Dedifferentiated amniotic fluid mesenchymal stem cell (primary cell): ENCODE results near the gene SOS1.
A peak's percentile ranks its signal among the peaks of the same experiment; 100 is the strongest.
"Not testable (repeated sequence)": the region's sequence is repeated elsewhere in the genome, so short reads cannot be mapped to it uniquely, and the experiment has no call there.

Experiments
- DNase-seq: peaks from one replicate; pipeline ENCODE4 v3.0.0-alpha.2; 2016; ENCODE audit errors: extremely low spot score

SOS1 gene

DNA sequence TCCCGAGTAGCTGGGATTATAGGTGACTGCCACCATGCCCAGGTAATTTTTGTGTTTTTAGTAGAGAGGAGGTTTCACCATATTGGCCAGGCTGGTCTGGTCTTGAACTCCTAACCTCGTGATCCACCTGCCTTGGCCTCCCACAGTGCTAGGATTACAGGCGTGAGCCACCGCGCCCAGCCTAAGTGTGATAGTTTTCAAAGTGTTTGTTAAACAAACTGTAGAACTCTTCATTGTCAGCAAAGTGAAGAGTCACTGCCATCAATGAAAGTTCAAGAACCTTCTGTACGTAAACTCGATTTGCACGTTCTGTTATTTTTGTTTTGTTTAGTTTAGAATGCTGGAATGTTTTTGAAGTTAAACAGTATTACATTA lies 18.0 kb upstream of the SOS1 start:
- DNase-seq, result no peak

DNA sequence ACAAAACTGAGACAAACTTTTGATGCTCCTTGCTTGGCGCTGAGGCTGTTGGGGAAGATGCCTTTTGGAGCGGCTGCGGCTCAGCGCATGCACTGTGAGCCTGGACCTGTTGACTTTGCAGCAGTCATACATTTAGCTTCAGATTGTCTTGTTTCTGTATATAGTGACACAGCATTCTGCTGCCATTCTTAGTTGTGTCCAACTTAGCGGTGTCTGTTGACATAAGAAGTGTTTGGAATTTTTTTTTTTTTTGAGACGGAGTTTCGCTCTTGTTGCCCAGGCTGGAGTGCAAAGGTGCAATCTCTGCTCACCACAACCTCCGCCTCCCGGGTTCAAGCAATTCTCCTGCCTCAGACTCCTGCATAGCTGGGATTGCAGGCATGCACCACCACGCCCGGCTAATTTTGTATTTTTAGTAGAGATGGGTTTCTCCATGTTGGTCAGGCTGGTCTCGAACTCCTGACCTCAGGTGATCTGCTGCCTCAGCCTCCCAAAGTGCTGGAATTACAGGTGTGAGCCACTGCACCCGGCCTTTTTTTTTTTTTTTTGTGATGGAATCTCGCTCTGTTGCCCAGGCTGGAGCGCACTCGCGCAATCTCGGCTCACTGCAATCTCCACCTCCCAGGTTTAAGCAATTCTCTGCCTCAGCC lies 17.5 kb upstream of the SOS1 start:
- not testable (repeated sequence) for DNase-seq

DNA sequence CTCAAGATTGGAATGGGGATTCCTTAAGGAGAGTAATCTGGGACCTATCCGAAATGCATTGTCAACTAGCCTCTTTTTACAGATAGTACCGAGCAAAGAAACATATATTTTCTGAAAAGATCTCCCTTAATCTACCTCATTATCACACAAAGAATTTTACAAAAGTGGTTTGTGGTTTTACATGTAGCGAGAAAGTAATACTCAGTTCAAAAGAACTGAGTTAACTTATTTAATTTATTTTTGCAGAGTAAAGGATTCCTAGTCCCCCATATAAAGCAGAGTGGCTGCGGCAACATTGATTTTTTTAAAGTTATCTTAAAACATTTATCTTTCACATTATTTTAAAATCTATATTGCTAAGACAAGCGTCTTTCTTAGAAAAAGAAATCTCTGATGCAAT lies 15.9 kb upstream of the SOS1 start:
- DNase-seq, result no peak

DNA sequence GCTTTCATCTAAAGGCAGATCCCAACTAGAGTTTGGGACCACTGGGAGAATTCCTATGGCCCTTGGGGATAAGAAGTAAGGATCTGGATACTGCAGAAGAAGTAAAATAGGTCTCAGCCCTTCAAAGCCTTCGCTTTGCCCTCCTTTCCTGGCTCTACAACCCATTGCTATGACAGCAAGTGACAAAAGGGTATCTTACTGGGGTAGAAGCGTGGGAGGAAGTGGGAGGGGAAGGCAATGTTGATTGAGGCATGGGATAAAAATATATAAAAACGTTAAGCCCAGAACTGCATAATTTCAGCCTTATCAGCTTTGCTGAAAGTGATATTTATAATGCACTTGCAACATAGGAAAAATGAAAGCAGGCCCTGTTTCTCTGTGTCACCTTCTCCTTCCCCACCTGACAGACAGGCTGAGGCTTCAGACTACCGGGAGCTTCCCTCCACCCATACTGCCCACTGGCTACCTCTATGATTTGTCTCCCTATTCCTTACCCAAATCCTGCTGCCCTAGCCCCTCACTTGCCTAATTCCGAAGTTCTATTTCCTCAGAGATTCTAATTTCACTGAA lies 14.9 kb upstream of the SOS1 start:
- no peak for DNase-seq

DNA sequence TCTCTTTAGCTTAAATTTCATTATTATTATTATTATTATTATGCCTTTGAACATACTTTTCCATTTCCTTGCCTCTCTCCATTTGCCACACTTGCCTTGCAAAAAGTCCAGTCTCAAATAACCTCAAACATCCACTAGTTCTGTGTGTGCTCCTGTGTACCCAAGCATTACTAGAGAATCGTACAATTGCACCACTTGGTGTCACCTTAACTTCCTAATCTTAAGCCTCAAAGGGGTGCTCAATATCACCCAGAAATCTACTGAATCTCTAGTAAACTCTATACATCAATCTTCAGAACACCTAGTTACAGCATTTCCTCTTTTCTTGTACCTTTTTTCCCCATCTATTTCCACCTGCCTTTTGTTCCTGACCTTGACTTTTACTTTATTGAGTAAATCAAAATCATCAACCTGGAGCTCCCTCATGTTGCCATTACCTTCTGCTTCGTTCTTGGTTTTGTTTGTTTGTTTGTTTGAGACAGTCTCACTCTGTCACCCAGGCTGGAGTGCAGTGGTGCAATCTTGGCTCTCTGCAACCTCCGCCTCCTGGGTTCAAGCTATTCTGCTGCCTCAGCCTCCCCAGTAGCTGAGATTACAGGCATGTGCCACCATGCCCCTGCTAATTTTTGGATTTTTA lies 12.5 kb upstream of the SOS1 start:
- no peak for DNase-seq

DNA sequence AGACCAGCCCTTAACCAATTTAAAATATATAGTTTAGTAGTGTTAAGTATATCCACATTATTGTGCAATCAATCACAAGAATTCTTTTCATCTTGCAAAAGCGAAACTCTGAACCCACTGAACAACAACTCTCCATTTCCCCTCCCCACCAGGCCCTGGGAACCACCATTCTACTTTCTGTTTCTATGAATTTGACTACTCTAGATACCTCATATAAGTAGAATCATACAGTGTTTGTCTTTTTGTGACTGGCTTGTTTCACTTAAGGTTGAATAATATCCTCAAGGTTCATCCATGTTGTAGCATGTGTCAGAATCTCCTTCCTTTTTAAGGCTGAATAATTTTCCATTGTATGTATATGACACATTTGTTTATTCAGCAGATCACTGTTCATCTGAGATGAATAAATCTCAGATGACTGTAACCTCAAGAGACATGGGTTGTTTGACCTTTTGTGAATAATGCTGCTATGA lies 8.1 kb upstream of the SOS1 start:
- DNase-seq, result no peak

DNA sequence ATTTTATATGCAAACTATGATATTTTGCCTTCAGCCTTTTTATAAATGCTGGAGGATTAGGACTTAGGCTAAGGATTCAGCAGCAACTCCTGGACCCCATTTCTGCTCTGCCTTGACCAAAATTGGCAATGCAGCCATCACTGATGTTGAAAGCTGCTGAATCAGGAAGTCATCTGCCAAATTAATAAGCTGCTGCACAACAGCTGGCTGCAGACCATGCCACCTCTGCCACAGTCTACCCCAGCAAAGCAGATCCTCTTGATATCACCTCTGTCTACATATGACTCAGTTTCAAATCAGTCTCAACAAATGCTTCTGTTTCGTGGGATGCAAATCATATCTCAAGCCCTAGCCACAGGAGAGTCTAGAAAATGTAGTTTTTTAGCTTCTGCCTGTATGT lies 7.1 kb upstream of the SOS1 start:
- DNase-seq, result peak; percentile 15

DNA sequence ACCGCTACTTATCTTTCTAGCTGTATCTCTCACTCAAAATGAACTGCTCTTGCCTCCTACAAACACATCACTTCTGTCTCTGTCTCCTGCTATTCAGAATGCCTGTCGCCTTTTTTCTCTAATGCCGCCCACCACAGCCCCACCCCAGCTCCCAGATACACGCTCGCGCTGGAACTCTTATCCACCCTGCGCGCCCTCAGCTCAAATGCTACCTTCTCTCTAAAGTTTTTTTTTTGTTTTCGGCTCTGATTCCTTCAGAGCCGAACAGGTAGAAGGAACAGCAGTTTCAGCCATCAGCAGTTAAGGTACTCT lies 3.9 kb upstream of the SOS1 start:
- DNase-seq, result no peak

DNA sequence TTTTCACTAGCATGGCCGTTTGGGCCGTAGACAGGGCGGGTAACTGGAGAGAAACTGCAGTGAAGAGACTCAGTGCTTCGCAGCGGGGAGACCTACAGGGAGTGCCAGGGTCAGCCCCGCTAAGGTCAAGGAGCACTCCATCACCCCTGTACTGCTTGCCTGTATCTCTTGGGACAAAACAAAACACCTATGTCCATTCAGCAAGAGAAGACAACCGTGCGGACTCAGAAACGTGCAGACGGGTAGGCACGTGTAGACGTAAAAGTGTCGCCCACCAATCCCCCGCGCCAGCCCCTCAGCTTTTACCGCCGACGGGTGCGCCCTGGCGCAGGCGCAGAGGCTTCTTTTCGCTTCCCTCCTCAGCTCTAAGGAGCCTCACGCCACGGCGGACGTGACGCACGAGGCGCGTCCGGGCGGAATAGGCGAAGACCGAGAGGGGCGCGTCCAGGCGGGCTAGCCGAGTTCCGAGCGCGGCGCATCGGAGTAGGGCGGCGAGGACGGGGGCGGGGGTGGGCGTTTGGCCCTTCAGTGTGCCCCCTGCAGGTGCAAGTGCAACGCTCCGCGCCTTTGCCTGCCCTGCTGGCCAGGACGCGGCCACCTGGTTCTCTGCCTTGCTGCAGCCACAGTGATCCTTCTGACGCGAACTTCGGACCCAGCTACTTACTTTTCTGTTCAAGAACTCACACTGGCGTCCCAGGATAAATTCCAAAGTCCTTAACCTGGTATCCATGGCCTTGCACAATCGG lies 3.3 kb upstream of the SOS1 start:
- DNase-seq, result peak; percentile 95

DNA sequence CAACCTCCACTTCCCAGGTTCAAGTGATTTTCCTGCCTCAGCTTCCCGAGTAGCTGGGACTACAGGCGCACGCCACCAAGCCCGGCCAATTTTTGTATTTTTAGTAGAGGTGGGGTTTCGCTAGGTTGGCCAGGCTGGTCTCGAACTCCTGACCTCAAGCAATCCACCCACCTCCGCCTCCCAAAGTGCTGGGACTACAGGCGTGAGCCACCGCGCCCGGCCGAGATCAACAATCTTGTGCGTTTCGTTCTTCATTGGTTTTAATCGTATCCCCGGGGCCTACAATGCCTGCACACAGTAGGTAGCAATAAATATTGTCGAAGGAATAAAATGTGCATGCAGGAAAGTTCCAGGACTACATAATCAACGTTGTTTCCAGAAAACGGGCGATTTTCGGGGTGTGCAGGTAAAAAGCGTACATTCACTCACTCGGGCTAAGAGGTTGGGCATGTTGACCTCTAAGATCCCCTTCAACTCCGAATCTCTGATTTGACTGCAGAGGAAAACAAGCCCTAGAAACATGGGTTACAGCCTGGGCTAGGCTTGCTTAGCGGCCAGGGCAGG lies 2.7 kb upstream of the SOS1 start:
- no peak for DNase-seq

DNA sequence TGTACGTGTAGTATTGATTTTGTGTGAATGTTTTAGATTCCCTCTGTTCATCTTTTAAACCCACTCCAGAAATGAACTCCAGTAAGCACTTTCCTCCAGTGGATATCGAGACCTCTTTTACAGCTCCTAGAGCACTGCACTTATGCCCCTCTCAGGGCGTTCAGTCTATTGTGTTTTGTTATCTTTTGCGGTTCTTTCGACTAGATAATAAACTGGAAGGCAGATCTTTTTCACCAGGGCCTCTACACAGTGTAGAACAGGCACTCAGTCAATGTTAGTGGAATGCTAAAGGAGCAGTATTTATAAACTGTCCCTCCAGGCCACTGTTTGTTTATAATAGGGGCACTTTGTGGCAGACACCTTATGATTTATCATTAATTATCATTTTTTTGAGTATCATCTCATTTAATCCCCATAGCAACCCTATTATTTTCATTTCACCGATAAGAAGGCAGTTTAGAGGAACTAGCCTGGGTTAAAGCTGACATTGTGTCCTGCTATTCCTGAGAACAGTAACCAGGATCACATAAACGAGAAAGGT lies 742 bp upstream of the SOS1 start:
- DNase-seq, result no peak

DNA sequence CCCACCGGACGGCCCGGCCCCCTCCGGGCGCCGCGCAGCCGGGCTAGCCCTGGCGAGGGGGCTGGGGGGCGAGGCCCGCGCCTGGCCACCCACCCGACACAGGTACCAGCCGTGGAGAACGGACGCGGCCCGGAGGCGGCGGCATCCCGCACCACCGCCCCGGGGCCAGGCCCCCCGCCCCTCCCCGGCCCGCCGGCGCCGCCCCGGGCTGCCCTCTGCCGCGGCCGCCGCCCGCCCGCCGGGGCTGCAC lies 405 bp downstream of the SOS1 start:
- no peak for DNase-seq

DNA sequence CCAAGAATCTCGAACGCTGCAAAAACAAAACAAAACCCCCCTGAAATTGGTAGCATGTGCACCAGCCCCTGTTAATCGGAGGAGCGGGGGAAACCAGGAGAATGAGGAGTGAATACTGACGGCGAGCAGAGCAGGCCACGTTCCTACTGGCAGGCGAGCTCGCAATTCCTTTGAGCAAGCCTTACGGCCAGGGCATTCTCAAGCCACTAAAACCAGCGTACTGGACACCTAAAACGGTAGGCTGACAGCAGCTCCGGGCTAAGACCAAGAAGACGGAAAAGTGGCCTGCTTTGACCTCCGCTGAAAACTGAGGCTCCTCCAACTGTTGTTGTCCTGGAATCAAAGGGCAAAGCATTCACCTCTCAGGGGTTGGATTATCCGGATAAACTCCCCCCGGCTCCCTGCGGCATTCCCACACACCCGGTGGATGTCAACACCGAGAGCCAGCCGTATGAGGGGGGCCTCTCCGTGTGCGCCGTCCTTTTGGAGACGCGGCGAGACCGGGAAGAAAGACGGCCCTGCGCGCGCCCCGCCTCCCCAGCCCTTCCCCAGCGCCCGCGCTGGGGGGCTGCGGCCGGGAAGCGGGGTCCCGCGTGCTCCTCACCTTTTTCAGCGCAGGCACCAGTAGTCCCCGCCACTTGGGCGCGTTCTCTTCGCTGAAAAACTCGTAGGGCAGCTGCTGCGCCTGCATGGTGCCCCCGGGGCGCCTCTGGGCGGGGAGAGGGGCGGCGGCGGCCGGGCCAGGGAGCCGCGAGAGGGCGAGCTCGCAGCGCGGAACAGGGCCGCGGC lies 925 bp downstream of the SOS1 start:
- DNase-seq, result peak; percentile 51

DNA sequence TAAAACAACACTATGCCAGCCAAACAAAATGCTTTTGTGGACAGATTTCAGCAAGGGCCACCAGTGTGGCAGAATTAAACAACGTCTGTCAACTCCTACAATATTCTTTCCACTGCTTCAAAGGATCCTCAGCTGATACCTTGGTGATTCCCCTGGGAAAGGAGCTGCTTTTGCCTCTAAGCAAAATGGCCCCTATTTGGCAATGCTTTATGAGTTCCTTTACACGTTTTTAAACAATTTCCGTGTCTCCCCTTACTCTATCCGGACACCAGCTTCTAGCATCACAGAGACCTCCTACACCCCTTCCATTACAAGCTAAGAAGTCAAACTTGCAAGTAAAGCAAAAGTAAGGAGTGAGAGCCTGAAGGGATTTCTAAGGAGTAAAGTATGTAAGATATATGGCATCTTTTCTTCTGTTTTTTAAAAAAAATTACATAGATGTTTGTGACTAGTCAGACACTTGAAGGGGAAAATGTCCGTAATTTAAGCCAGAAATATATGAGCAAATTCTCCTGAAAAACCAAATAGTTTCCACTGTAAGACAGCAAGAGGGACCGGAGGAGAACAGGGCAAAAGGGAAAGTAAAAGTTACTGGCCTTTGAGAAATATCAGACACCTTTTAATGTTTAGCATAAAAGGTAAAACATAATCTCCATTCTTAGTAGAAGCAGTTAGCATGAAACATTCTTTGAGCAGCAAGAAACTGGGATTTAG lies 1.9 kb downstream of the SOS1 start:
- DNase-seq, result peak; percentile 29

DNA sequence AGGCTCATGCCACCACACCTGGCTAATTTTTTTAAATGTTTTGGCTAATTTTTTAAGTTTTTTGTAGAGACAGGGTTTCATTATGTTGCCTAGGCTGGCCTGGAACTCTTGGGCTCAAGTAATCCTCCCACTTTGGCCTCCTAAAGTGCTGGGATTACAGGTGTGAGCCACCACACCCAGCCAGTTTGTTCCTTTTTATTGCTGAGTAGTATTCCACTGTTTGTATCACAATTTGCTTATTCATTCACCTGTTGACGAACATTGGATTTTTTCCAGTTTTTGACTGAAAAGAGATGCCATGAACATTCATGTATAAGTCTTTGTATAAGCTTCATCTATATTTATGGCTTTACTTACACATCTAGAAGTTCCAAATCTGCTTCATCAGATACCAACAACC lies 5.3 kb downstream of the SOS1 start:
- DNase-seq, result no peak

DNA sequence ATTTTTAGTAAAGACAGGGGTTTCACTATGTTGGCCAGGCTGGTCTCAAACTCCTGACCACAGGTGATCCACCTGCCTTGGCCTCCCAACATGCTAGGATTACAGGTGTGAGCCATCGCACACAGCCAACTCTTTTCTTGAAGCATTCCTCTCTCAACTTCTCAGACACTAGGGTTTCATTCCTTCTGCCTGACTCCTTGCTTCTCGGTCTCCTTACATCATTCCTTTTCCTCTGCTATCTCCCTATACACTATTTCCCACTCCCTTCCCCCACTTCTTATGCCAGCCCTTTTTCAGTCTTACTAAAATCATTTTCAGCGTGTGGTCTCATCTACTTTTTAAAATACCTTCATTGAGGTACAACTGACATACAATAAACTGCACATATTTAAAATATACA lies 6.1 kb downstream of the SOS1 start:
- no peak for DNase-seq

DNA sequence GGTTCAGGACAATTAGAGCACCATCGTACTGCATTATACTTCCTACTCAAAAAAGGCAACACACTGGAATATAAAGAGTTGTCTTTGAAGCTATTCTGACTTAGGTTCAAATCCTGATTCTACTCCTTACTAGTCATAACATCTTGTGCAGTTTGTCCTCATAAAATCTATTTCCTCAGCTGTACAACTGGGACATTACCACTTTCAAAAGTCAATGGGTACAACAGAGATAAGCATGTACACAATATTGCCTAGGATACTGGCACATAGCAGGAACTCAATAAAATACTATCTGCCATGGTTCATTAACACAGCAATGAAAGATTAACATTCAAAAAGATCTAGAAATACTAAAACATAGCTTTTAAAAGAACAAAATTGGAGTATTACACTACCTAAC lies 11.3 kb downstream of the SOS1 start:
- DNase-seq, result no peak

DNA sequence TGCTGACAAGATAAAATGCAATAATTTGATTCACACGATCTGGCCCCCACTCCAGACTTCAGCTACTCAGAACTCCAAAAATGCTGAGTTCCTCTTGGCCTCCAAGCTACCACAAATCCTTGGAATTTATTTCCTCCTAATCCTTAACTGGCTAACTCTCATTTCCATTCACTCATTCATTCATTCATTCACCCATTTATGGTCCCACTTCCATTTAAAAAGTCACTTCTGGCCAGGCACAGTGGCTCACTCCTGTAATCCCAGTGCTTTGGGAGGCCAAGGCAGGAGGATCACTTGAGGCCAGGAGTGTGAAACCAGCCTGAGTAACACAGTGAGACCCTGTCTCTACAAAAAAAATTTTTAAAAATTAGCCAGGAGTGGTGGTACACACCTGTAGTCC lies 12.5 kb downstream of the SOS1 start:
- DNase-seq, result no peak

DNA sequence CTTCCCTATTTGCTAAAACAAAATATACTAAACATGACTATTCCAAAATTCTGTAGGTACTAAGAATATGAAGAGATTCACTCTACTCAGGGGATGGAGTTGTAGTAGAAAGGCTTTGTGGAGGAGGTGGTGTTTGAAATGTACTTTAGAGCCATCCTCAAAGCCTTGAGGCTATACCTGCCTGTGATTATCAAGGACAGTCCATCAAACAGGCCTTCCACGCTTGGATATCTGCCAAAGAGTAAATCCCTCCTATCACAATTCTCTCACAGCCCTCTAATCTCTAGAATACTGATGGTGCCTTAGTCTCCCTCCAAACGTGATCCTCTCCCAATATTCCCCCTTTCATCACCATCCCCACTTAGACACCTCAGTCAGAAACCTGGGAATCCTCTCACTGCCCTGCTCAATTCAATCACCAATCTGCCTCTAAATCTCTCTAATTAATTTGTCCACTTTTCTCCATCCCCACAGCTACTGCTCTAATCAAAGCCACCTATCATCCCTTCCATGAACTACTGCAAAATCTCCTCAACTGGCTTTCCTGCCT lies 13.1 kb downstream of the SOS1 start:
- DNase-seq, result no peak

DNA sequence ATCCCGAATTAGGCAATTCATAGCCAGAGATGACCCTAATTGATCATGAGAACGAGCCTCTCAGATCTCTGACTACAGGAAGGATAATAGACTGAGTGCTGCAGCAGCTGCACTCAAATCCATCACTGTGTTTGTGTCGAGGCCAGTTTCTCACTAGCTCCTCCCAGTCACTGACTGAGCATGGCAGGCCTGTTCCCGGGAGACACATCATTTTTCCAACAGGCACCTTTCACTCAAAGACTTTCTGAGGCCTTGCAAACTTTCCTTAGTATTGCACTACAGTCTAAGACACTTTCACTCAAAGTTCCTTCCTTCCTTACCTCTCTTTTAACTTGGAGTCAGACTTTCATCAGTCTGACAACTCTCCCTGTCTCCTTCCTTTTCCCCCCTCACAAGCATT lies 13.7 kb downstream of the SOS1 start:
- DNase-seq, result no peak
